Hippocampal formation (tissue), 2 donors: ENCODE measurements around the gene AGBL1.

Experiments used
- DNase-seq, 2 donors: peaks; one replicate each; lab custom pipeline; 2025; lab: John Stamatoyannopoulos, UW

The AGBL1 gene

DNA sequence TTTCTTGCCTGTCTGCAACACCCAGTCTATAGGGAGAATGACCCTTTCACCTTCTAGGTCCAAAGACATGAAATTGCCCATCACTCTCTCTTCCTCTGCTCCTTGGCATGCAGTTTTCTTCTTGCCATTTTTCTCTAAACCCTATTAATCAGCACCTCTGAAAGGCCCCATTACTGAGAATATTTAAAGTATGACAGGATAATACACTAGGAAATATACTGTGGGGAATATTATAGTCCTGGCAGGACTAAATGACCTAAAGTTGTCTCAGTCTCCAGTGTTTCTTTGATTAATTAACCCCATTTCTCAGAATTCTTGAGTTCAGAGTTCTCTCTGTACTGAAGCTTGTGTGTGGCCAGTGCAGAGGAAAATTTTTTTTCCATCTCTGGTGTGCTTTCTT is 730.7 kb downstream of the AGBL1 start:
- DNase-seq = no peak

DNA sequence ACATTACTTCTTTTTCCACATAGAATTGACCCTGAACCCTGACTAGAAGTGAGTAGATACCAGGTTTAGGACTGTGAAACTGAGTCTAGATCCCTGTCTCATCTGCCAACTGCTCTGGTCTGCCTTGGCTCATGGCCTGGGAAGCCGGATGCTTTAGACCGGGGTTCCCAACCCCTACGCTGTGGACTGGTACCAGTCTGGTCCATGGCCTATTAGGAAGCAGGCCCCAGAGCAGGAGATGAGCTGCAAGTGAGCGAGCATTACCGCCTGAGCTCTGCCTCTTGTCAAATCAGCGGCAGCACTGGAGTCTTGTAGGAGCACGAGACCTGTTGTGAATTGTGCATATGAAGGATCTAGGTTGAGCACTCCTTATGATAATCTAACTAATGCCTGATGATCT is 734.2 kb downstream of the AGBL1 start:
- no peak for DNase-seq

DNA sequence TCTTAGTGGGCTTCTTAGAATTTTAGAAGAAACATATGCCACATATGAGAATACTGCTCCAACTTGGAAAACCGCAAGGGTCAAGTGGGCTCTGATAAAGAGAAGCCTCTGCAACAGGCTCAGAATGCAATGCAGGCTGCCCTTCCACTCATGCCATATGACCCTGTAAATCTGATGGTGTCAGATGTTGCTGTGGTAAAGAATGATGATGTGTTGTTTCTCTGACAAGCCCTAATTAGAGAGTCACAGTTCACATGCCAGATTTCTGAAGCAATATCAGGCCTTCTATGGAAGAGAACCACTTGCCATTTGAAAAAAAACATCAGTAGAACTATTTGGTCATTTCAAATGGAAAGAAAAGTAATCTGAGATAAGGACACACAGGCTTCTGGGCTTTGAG is 749.6 kb downstream of the AGBL1 start:
- DNase-seq = no peak

DNA sequence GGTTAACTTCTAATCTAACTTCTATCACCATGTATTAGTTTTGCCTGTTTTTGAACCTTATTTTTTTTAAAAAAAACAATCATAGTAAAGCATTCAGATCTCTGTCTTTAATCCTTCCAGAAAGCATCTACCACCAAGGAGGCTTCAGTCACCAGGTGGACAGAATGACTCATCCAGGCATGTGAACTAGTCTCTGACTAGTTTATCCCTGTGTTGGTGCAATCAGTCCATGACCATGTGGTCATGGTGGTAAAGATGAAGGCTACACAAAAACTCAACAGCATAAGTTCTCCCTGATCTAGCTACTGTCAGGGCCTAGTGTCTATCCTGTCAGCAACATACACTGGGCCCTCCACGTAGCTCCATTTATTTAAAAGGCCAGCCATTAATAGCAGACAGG is 750.6 kb downstream of the AGBL1 start:
- no peak for DNase-seq

DNA sequence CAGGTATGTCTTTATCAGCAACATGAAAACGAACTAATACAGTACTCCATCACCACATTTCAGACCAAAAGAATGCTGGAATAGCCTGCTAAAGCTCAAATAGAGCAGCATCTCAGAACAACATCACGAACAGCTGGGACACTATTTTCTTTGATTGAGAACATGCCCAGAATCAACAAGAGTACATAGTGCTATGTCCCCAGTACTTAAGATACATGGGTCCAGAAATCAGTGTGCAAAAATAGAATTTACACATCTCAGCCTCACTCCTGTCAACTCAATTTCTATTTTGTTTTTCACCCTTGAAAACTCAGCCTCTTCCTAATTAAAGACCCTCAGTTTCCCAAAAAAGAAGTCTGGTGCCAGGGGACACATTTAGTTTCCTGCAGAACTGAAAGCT is 753.9 kb downstream of the AGBL1 start:
- DNase-seq = no peak

DNA sequence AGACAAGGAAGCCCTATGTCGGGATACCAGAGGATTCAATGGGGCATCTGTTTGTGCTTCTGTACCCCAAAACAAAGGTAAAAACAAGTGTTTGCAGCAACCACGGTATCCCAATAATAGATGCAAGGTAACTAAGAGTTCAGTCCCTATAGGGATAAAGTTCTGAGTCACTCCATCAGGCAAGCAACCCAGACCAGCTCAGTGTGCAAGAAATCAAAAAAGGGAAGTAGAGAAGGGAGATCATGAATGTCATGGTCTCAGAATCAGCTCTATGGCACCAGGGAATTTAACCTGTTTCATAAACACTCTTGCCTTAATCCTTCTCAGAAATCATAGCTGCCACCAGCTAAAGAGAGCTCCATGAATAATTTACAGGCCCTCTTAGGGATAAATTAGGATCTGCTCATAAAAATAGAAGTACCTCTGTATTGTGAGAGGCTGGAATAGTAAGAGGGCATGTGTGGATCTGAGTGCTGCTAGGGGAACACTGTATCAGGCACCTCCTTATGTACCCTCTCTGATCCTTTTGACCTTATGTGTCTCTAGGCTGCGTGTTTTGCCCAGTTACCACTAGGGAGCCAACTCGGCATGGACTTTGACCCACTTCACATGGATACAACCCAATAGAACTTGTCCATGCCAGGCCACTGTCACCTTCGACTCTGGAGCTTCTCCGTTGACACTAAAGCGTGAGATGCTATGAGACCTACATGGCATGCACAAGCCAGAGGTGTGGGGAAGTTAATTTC is 754.6 kb downstream of the AGBL1 start:
- no peak for DNase-seq

DNA sequence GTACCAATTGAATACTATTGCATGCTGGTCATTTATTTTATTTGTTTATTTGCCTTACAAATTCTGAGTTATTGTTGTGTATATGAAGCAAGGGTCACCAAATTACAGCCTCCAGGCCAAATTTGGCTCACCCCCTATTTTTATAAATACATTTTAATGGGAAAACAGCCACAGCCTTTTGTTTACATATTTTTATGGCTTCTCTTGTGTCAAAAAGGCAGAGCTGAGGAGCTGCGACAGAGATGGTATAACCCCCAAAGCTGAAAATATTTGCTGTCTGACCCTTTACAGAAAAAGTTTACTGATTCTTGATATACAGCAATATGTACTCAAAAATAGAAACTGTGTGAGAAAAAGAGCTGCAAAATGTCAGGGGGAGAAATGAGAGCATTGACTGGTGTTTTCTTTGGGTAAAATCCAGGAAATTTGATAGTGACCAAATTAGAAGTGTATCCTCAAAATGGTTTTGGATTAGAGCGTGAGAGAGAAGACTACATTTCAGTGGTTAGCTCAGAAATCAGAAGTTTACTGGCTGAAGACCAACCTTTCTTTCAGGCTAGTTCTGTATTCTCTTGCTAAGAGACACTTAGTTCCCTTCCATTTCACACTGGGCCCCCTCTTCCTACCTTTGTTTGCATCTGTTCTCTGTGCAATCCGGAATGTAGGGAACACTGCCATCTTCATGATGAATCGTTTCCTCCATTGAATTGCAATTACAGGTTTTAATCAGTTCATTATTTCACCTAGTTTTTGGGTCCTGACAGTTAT is 757.8 kb downstream of the AGBL1 start:
- no peak for DNase-seq

DNA sequence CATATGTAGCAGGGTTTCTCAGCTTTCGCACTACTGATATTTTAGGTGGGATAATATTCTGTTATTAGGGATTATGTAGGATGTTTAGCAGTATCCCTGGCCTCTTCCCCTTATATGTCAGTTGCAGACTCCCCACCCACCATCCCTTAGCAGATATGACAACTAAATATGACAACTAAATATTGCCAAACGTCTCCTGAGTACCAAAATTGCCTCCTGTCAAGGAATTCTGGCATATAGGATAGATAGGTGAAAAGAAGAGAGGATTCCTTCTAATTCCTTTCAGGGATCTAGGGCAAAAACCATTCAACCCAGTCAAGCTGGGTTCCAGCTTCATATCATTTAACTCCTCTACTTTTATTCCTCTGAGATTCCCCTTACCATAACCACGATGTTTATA is 759.8 kb downstream of the AGBL1 start:
- no peak for DNase-seq

DNA sequence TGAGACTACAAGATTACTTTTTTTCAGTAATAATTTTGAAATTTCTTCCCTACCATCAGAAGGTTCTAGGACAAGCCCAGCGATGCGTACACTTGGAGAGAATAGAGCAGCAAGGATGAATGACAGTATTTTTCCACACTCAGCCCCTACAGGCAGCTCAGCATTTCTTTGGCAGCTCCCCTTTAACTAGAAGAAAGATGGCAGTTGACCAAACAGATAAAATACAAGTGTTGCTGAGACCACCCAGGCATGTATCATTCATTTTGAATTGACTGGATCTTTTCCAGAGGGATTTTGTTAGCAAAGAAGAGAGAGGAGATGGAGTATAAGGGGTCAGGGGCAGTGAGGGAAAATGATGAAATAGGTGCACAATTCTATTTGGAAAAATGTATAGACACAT is 761.3 kb downstream of the AGBL1 start:
- no peak for DNase-seq

DNA sequence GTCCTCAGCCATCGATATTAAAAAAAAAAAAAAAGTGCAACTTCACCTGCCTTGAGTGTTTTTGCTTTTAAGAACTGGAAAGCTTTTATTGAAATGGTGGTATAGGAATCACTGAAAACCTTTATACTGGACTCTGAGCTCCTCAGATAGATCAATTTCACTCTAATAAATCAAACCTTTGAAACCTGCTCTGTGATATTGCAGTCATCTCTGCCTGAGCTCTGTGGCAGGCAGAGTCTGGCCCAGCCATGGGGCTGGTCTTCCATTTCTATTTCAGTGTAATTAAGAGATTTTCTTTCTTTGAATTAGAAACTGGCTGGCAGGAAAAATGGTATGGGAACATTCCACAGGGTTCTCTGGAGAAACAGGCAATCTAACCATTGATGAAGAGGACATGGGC is 762.5 kb downstream of the AGBL1 start:
- no peak for DNase-seq

DNA sequence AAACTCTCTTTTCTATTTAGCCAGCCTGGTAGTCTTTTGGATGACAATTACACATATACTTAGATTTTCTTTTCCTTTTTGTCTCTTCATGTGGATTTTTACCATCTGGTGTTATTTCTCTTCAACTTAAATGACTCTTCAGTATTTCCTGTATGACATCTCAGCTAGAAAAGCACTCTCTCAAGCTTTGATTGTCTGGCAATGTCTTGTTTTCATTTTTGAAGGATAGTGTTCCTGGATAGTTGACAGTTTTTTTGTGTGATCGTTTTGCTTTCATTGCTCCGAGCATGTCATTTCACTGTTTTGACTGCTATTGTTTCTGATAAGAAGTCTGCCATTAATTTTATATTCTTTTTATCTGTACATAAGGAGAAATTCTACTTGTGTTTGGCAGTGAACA is 766.4 kb downstream of the AGBL1 start:
- DNase-seq = no peak

DNA sequence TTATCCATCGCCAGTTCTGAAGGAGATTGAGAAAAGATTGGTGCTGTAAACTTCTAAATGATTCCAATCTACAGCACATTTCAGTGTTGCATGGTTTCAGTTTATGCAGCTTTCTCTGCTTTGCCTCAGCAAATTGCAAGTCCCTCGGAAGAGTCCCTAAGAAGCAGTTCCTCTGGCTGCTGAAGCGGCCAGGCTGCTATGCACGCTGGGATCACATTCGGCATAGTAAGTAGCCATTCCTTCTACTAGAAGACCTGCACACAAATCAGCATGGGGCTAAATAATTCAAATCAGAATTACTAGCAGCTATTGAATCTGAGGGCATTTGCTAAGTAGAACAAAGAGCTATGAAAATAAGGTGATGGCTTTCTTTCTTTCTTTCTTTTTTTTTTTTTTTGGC is 769.5 kb downstream of the AGBL1 start:
- DNase-seq = no peak

DNA sequence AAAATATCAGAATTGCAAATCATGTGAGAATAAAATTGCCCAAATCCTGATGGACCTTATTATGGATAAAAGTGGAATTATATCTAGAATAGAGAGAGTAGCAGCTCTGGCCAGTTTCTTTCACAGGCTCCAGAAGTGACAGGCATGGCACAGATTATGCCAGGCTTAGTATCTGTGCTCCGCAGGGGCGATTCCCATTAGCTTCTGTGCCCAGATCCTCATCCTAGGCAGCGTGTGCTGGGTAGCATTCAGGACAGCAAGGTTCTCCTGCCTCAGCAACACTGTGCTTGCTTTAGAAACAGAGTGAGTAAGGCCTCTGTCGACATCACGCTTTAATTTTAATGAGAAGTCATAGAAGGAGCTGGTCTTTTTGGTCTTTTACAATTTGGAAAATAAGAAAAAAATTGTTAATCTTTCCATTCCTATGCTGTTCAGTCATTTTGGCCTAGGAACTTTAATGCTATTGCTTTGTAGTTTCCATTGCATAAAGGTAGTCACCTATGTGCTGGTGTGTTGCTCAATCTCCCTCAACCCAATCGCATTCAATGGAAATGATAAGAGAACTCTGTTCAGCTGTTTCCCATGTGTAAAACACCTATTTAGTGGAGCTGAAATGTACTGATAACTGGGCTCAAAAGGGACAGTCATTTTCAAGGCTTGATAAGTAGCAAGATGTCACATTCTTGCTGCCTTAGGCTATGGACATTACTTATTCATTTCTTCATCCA is 770.1 kb downstream of the AGBL1 start:
- DNase-seq = no peak

DNA sequence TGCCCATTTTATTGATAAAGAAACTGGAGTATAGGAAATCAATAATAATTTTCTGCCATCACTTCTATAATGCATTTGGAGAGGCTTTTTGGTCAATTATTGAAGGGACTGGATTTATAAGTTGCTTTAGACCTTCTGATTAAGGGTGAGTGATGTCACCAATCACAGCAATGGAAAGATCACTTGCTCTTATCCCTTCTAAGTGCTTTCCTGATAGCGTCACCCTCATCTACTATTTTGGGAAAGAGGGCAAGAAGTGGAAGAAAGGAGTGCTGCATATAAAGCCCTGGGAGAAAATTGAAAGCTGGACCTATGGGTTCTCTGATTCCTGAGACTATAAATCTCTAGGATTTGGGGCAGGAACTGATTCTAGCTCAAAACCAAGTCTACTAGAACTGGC is 771.3 kb downstream of the AGBL1 start:
- no peak for DNase-seq

DNA sequence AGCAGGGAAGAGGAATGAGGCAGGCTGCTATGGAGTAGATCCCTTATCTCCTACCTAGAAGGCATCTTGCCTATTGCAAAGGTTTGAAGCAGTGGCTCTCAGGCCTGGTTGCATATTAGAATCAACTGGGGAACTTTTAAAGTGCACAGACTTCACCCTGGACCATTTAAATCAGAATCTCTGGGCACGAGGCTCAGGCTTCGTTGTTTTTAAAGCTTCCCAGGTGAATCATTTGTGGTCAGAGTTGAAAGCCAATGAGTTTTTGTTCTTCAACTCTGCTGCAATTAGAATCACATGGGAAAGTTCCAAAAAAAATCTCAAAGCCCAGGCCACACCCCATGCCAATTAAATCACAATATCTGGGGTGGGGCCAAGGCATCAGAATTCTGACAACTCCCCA is 773.1 kb downstream of the AGBL1 start:
- no peak for DNase-seq

DNA sequence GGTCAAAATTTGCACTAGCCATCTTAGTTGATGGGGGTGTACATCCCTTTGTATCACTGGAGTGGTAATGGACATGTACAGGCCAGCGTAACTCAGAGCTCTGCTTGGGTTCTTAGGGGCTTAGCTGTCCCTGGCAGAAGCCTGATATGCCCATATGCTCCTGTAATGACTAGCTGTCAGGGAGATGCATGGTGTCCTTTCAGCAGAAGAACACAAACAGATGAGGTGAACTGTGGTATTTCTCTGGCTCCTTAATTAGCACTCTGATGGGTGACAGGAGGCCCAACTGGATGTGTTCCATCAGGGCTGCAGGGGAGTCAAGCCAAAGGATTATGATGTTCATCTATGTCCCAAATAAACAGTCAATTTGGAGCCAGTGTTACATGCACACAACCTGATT is 774.5 kb downstream of the AGBL1 start:
- DNase-seq = no peak

DNA sequence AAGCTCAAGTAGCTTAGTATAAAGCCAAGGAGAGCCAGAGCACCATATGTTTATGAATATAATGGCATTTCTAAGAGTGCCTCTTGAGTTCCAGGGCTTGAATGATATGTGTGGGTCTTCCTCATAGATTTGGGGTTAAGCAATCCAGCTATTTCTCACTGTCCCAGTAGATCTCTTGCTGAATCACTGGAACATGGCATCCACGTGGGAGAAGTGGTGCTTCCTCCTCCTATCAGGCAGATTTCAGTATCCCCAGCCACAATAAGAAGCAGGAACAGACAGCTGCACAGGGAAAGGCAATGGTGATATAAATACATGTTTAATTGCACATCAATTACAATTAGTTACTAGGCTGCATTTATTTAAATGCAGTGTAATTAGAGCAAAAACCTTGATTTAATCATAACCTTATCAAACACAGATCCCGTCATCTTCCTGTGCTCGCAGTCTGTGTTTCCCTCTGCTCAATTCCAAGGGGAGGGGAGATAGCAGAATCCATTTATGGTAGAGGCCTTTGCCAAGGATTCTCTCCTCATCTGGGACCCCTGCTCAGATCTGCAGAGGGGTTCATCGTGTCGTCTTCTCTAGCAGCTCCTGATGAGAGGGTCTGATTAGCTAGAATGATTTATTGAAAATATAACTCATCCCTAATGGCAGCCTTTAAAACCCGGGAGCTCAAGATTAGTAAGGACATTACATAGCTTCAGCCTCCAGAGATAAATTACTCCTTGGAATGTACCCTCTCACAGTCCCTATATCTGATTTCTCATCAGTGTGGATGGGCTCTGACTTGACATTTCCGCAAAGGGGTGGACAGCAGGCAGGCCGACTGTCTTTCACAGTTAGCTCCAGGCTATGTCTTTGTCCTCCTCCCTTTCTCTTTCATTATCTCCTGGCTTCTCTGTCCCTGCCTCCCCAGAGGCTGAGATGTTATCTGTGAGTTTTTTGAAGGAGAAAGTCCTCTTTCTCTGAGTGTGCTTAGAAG is 775.9 kb downstream of the AGBL1 start:
- no peak for DNase-seq

DNA sequence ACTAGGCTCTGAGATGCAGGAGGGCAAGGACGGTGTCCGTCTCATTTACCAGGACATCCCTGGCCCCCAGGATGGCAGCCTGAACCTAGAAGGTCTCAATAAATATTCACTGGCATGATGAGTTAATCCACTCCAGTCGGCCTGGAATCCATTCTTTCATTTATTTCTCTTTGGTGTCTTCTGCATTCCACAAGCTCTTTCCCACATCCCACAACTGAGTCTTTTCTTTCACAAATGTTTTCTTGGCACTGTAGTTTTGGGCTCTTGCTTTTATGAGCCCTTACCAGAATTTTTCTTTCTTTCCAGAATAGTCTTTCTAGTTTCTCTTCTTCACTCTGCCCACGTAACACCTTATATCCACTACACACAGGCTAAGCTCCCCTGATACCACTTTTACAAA is 778.0 kb downstream of the AGBL1 start:
- no peak for DNase-seq

DNA sequence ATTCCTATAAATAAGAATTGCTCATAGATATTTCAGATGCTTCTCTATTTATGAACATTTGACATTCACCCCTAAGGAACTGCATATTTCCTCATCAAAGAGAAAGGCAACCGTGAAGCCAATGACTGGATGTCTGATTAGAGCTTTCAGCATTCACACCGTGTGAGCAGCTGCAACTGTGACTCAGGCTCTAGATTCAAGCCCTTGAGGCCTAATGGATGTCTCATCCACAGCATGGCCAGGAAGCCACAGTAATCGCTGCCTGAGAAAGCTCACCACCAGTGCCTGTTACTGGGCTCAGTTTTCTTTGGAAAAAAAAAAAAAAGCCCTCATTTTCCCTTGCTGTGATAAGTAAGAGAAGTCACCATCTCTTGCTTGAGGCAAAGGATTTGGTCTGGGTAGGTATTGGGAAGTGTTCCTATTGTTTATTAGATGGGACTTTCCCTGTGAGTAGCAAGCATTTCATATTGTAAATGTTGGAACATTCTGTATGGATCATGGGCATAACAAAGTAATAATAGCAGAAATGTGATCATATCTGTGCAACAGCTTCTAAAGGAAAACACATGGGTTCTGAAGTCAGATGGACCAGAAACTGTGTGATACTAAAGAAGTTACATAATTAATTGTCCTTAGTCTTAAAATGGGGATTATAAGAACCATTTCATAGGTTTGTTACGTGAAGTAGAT is 783.7 kb downstream of the AGBL1 start:
- DNase-seq = no peak

DNA sequence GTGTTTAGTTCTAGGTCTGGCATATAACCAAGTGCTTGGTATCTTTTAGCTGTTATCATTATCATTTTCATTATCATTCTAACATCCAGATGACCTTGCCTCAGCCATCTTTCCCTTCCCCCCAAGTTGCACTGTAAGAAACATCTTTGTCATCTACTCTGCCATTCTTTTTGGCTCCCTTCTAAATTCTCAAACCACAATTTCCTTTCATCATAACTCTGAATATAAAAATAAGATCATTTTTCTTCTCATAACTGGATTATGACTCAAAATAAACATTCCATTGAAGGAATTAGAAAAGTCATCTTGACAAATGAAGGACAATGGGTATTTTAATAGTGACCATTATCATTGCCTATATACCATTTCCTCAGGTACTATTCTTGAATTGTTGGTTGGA is 786.2 kb downstream of the AGBL1 start:
- DNase-seq = no peak

DNA sequence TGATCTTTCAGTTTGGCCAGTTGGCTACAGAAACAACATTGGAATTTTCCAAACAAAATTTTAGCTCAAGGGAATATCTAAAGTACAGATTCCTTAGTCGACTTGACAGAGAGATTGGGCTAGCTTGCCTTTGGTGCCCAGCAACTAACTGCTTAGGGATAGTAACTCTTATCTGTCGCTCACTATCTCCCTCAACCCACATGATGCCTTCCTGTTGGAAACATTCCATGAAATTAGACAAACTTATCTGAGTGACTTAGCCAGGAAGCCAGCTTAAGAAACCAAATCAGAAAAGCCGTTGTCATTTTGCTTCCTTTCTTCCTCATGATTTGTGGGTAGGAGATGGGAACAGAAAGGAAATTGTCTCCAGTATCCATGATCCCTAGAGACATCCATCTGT is 791.2 kb downstream of the AGBL1 start:
- no peak for DNase-seq
